GM18907 (cell line): ENCODE measurements around the gene IL19.

Source experiments
- ATAC-seq: cut with Tn5 transposase; IDR thresholded peaks from one replicate; pipeline ENCODE4 v1.9.1; 2021; ENCODE audit warnings: mild to moderate bottlenecking, moderate library complexity; ENCODE audit not compliant: unreplicated experiment

Gene IL19

DNA sequence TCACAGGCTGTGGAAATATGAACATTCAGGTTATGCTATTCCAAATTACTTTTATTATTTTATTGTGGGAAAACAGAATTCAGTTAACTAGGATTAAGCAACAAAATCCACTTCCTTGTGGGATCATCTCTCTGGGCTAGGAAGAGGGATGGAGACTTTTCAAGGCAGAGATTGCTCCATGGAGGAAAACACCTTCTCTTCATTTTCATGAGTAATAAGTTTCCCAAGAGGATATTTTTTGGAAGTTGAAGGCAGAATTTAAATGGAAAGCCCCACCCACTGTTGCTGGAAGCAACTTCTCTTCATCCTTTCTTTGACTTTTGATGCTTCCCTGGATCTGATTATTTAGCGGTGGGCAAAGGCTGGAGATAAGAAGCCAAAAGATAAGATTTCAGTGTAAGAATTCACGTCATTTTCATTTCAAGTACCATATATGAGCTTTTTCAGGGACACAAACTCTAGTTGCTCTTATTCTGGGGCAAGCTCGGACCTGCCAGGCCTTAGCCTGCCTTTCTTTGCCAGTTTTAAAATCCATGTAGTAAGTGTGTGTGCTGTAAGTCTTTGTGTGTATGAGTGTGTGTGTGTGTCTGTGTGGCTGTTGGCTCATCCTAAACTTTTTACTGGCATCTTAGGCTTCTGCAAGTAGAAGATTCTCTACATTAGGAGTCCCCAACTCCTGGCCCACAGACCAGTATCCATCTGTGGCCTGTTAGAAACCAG is 114.9 kb downstream of the IL19 start:
- ATAC-seq: no peak

DNA sequence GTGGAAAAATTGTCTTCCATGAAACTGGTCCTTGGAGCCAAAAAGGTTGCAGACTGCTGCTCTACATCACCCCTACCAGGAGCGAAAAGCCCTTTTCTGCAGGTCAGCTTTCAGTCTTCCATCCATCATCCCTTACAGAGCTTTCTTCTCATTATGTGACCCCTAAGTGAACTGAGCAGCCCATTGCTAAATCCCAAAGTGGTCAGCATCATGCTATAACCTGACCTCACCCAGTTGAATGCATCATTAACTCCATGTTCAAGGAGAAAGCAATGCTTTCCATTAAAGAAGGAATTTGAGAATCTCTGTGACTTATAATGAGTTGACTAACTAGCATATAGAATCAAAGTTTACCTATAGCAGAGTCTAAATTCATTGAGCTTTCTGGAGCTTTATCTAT is 116.3 kb downstream of the IL19 start:
- ATAC-seq: no peak

DNA sequence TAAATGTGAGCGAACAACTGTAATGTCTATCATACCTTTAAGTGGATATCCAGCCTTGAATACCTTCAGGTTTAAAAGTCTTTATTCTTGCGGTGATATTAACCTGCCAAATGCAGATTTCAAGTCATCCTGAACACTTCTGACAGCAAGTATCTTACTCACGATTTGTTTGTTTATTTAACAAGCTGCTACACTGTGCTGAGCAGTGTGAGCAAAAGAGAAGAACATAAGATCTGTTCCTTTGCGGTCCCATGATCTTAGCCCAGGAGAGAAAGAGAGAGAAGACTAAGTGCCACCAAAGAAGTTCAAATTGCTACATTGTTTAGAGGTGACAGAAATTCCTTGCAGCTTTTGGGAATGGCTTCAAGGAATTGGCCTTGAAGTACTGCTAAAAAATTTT is 117.1 kb downstream of the IL19 start:
- no peak for ATAC-seq

DNA sequence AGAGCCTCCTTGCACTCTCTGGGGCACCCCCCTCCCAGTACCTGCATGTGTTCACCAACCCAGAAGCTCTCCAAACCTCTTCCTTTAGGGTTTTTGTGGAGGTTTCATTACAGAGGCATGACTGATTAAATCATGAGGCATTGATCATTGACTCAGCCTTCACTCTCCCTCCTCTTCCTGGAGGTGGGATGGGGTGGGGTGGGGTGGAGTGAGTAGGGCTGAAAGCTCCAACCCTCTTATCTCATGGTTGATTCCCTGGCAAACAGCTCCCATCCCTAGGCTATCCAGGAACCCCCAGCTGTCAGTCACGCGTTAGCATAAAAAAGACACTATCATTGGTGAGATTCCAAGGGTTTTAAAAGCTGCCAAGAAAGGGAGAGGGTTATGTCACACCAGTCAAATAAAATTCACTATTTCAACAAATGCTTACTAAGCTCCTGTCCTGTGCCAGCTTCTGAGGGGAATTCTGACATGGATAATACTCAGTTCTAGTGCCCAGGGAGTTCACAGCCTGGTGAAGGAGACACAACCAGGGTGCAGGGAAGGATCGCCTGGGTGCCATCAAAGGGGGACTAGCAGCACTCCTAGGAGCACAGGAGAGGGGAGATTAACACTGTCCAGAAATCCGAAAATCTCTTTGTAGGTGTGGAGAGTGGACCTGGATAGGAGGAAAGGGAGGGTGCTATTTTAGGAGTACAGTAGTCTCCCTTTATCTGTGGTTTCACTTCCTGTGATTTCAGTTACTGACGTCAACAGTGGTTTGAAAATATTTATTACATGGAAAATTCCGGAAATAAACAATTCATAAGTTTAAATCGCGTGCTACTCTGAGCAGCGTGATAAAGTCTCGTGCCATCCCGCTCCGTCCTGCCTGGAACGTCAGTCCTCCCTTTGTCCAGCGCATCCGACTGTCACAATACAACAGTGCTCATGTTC is 119.8 kb downstream of the IL19 start:
- ATAC-seq: no peak

DNA sequence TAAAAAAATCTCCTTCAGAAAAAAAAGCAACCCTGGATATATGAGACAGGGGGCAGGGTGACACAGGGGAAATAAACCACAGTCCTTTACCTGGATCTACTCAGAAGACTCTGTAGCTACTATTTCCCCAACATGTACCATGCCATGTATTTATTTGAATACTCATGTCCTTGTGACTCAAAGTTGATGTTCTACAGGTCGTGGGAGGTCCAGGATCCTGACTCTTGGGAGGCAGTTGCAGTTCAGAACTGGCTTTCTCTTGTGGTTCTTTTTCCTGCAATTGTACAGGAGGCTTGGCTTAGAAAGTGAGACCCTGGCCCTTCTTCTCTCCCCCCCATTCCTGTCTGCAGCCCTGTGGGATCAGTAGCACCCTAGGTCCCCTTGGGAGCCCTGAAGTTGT is 120.8 kb downstream of the IL19 start:
- no peak for ATAC-seq
